CD4-positive, alpha-beta T cell treated with Interleukin-12 subunit alpha and Interleukin-12 subunit beta, for 1 hour (primary cell): ENCODE results near the gene GRM8.
"Not testable (repeated sequence)": the region's sequence is repeated elsewhere in the genome, so short reads cannot be mapped to it uniquely, and the experiment has no call there.

Source experiments
- DNase-seq: peaks from one replicate; pipeline ENCODE4 v3.0.0-alpha.2; 2020

GRM8 gene

GRCh38 chr7:126905255-126905654, 347.5 kb downstream of the GRM8 start:
- not testable (repeated sequence) for DNase-seq

DNA sequence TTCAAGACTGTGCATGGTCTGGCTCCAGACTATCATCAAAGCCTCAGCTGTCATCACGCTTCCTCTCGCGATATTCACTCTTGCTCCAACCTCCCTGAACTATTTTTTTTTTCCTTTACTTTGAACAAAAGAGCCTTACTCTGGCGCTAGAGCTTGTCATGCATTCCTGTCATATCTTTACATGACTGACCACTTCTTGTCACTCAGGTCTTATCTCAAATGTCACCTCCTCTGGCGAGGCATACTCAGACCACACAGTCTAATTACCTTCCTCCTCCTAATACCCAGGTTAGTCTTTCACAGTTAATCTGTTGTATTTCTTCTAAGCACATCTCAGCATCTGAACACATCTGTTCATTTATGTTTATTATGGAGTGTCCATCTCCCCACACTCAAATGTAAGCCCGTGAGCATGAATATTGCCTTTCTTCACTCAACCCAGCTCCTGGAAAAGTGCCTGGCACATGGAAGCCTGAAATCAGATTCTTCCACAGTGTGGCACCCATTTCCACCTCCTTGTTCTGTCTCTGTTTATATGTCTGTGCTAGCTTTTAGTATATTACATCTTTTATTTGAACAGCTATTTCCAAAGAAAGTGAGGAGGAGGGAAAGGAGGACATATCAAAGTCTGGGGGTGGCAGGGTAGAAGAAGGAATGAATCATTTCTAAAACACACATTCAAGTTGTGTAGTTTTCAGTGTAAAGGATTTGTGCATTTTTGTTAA, 351.5 kb downstream of the GRM8 start:
- DNase-seq, result not testable (repeated sequence)

- DNase-seq, result not testable (repeated sequence)
Measured at GRCh38 chr7:126887980-126888379, 364.8 kb downstream of the GRM8 start.

GRCh38 chr7:126887560-126887959, 365.2 kb downstream of the GRM8 start:
- DNase-seq, result not testable (repeated sequence)

DNA sequence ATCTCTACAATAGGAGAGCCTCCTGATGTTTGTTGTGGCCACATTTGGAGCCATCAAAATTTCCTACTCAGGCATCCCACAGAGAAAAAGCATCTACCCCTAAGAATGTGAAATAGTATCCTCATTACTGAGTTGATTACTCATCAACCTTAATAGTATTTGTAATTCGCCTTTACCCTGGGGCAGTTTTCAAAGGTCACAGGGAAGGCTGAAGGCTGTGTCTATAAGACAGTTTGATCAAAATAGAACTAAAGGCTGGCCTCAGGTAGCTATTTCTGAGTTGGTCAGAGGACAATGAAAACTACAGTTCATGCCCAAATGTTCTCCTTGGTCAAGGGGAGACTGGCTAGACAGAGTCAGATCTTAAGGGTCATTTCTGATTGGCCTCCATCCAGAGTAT, 370.0 kb downstream of the GRM8 start:
- not testable (repeated sequence) for DNase-seq

- not testable (repeated sequence) for DNase-seq
Measured at GRCh38 chr7:126881908-126882307, 370.8 kb downstream of the GRM8 start.

GRCh38 chr7:126881315-126881714, 371.4 kb downstream of the GRM8 start:
- DNase-seq, result no peak

GRCh38 chr7:126876536-126876935, 376.2 kb downstream of the GRM8 start:
- DNase-seq, result not testable (repeated sequence)

GRCh38 chr7:126856691-126857291, 395.9 kb downstream of the GRM8 start:
- DNase-seq, result no peak

GRCh38 chr7:126845331-126845730, 407.4 kb downstream of the GRM8 start:
- no peak for DNase-seq

DNA sequence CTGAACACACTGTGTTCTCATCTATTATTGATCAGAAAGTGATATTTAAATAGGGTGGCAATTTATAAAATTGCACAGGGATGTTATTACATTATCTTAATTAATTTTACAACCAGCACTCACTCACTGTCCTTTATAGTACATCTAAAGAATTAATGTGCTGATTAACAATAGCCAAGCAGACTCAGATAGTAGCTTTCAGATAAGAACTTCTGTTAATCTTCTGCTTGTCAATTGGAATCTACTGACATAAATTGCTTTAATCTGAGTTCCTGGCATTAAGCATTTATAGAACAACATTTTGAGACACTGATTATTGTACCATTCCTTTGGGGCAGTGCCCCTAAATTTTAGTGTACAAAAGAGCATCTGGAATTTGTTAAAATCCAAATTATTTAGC, 408.9 kb downstream of the GRM8 start:
- DNase-seq, result no peak

DNA sequence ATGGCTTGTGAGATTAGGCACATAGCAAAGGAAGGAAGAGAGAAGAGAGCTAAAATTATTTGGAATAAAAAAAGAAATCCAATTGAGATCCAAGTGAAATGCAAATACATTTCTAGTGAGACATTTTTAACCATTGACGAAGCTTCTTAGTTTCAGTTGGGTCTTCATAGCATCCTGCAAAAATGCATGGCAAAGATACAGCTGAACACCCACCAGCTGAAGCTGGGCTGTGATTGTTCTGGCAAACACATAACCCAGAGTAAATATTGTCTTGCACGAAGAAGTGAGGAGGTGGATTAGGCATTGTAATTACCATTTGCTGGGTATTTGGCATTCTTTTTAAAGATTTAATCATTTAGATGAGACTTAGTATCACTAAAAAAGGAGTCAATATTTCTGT, 409.4 kb downstream of the GRM8 start:
- DNase-seq, result no peak

DNA sequence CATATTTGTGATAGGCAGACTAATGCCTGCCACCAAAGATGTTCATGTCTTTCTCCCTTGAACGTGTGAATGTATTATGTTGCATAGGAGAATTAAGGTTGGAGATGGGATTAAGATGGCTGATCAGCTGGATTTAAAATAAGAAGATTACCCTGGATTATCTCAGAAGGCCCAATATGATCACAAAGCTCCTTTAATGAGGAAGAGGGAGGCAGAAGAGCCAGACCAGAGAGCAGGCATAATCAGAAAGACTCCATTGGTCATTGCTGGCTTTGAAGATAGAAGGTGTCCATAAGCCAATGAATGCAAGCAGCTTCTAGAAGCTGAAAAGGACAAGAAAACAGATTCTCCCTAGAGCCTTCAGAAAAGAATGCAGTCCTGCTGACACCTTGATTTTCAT, 410.3 kb downstream of the GRM8 start:
- no peak for DNase-seq

DNA sequence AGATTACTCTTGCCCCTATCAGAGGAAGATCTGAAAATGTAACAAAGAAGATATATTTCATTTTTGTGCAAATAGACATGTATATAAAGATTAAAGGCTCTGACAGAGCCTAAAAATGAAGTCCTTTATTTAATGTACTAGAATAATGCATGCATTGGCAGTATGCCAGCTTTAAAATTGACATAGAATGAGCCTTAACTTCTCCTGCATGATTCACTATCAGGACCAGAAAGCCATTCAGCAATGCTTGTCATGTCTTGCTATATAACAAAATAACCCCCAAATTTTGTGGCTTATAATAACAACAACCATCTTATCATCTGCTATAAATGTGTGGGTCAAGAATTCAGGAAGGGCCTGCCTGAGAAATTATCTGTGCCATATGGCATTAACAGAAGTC, 411.9 kb downstream of the GRM8 start:
- no peak for DNase-seq

DNA sequence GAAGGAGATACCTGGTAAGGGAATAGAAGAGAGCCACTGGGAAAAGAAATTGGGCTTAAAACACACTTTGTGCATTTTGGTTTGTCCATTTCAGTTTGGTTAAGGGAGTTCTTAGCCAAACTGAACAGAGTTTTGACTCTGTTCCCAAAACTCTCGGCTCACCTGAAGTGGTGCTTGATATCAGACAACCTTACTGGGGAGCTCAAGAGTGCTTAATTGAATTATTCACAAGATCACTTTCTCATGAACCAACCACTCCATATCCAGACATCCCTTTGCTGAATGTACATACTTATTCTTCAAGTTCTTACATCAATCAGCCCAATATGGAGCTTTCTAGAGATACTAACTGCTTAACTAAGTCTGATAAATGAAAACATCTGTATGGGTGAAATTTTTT, 413.1 kb downstream of the GRM8 start:
- DNase-seq, result no peak

DNA sequence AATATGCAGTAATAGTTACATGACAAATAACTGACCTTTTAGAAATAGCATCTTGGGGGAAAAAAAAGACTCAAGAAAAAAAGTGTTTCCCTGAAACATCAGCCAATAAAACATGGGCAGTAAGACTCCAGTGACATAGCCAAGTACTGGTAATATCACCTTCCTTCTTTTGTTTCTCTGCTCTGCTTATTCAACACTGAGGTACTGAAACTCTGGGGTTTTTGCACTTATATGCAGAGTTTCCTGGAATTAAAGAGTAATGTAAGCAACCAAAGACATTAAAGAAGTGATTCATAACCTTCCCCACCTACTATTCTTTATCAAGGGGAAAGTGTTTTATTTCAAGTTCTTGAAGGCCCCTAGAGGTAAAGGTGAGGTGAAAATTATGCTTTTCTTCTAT, 414.5 kb downstream of the GRM8 start:
- DNase-seq, result no peak

GRCh38 chr7:126831241-126831640, 421.5 kb downstream of the GRM8 start:
- not testable (repeated sequence) for DNase-seq

DNA sequence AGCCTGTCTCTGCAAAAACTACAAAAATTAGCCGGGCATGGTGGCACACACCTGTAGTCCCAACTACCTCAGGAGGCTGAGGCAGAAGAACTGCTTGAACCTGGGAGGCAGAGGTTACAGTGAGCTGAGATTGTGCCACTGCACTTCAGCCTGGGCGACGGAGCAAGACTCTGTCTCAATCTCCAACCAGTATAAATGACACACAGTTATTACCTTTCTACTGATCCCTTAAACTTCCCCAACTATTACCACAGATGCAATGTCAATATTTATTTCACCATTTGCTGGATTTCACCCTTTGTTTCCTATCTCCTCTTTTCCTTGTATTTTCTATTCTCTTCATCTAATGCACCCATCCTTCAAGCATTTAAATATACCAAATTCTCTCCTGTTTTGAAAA, 431.8 kb downstream of the GRM8 start:
- DNase-seq, result no peak

- DNase-seq, result no peak
Measured at GRCh38 chr7:126819197-126819484, 433.6 kb downstream of the GRM8 start.

- DNase-seq, result no peak
Measured at GRCh38 chr7:126818393-126819196, 434.1 kb downstream of the GRM8 start.

DNA sequence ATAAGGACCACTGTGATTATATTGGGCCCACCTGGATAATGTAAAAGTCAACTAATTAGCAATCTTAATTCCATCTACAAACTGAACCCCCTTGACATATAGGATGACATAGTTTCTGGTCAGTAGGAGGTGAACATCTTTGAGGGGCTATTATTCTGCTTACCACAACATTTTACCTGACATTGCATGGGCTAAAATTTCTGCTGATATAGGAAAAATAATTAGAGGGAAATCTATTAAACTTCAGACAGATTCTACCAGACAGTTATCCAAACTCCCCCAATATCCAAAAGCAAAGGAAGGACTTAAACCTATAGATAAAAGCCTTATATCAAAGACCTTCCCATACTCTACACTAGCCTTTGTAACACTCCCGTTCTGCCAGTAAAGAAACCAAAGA, 443.6 kb downstream of the GRM8 start:
- DNase-seq, result no peak

DNA sequence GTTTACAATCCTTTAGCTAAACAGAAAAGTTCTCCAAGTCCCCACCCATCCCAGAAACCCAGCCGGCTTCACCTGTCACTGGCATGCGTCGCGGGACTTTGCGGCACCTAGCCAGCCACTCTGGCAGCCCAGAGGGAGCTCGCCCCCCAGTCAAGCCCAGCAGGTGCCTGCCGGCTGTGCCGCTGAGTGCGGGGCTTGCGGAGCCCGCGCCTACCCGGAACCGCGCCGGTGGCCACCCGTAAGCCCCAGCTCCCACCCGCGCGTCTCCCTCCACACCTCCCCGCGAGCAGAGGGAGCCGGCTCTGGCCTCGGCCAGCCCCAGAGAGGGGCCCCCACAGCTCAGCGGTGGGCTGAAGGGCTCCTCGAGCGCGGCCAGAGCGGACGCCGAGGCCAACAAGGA, 446.1 kb downstream of the GRM8 start:
- DNase-seq, result no peak

DNA sequence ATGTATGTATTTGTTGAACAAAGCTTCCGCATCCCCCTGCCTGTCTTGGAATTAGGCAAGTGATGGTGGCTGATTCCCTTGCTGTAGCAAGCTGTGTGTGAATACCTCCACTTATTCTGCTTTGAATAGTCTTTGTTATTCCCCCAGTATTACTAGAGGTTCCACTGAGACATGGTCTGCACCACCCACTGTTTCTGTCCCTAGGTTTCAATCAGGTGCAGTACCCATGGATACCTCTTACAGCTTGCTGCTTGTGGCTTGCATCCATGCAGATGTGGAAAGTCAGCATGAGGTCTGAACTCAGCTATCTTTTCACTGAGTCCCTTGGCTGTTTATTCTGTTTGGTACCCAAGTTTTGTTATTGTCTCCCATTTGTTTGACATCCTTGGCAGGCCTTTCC, 447.4 kb downstream of the GRM8 start:
- no peak for DNase-seq

DNA sequence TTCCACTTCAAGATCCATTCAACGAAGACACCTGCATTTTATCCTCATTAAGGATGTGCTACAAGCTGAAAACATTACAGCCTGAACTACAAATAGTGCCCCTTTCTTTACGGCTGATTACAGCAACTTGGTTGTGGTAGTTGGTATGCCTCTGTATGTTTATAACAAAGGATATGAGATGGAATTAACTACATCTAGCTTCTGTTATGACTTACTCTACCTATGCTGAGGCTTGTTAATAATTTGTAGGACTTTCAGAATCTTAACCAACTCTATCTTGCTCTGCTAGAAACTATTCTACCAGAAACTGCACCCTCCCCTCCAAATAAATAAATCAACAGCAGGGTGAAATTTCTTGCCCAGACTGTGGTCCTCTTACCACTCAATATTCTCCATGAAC, 448.1 kb downstream of the GRM8 start:
- DNase-seq, result no peak
